ENCODE measurements around the gene TEAD1. TPM values are rescaled to one million over a fixed set of nuclear protein-coding genes. Genes with fewer than 3 reads are reported as not detected.
A peak's percentile ranks its signal among the peaks of the same experiment; 100 is the strongest.

Gene TEAD1
- total RNA-seq, 4 donors from 2014 or later, result 46.1 to 175 (median 126) TPM

DNA sequence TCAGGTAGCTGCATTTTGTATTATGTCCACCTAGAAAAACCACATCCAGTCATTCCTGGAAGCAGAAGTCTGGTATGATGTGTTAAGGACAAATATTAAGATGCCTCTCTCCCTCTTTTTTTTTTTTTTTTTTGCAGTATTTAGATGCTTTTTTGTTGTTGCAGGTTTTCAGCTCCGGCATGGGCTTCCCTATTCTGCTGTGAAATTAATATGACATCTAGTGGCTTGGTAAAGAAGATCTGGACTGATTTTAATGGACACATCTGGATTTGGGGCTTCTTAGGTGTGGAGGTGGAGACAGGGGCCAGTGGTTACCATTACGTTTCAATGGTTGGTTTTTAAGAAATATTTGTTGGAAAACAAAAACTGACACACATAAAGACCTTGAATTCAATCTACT lies 287.4 kb downstream of the TEAD1 start:
- in situ Hi-C loops (cut with MboI; ENCODE audit: low sequenced_read_pairs in 4 of 4) (loop anchor here (25.0 kb wide), 2 partner anchors 226 to 376 kb away; no protein-coding TSS in a partner anchor), intact Hi-C loops (cut with DNase I; ENCODE audit: low total_unique reads) (loop anchor here (10.0 kb wide), 1 partner anchor 383 kb away; no protein-coding TSS in a partner anchor)
- H3K4me1 ChIP-seq, result no peaks in the 10 kb centered on the region
- H3K4me3 ChIP-seq, result no peak overlapping the region
- TF ChIP-seq CTCF (IDR thresholded peaks at IDR 0.05 in 4 of 5, conservative IDR thresholded peaks at IDR 0.05 in 1 of 5), result no peak
- TF ChIP-seq POLR2A (IDR thresholded peaks at IDR 0.05), result no peak
- H3K9me3 ChIP-seq, result no peaks in the 10 kb centered on the region
- H3K27me3 ChIP-seq, result no peaks in the 10 kb centered on the region
- H3K27ac ChIP-seq, result no peak overlapping the region
- no peak for DNase-seq
- no peak for ATAC-seq
- H3K36me3 ChIP-seq, result no peaks in the 10 kb centered on the region

DNA sequence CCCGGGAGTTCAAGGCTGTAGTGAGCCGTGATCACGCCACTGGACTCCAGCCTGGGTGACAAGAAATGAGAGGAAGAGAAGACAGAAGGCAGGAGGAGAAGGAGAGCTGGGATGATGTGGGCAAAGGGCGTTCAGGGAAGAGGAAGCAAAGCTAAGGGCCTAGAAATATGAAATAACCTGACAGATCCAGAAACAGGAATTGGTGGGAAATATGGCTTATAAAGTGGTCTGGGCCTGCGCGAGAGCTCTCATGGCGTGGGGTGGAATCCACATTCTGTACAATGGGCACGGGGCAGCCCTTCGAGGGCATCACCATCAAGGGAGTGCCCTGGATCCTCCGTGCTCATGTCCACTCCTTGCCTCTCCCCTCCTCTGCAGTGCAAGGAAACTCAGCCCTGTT lies 288.1 kb downstream of the TEAD1 start:
- intact Hi-C loops (cut with DNase I; ENCODE audit: low total_unique reads), result loop anchor here (10.0 kb wide), 1 partner anchor 382 kb away; no protein-coding TSS in a partner anchor
- no peak for ATAC-seq
- in situ Hi-C loops (cut with MboI; ENCODE audit: low sequenced_read_pairs in 4 of 4), result loop anchor here (25.0 kb wide), 2 partner anchors 225 to 375 kb away; no protein-coding TSS in a partner anchor

DNA sequence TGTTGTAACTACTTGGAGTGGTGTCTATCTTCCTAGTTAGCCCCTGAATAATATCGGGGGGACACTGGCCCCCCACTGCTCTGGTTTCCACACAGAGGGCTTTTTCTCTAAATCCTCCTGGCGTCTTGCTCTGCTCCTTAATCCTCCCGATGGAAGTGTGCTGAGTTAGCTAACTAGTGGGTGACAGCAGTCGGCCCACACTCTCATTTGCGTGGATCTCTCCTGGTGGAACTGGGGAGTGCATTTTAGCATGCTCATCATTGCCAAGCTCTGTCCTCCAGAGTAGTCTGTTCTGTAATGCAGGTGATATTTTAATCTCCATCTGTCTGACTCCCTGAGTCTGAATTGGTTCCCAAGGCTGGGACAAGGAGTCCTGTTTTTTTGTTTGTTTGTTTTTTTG lies 288.8 kb downstream of the TEAD1 start:
- no peaks in the 10 kb centered on the region for H3K27me3 ChIP-seq
- H3K9me3 ChIP-seq, result no peaks in the 10 kb centered on the region
- TF ChIP-seq CTCF (IDR thresholded peaks at IDR 0.05 in 4 of 5, conservative IDR thresholded peaks at IDR 0.05 in 1 of 5) (no peak), POLR2A (IDR thresholded peaks at IDR 0.05) (no peak)
- H3K4me3 ChIP-seq, result no peak overlapping the region
- no peak for DNase-seq
- no peaks in the 10 kb centered on the region for H3K4me1 ChIP-seq
- no peaks in the 10 kb centered on the region for H3K36me3 ChIP-seq
- H3K27ac ChIP-seq, result no peak overlapping the region
- no peak for ATAC-seq
- intact Hi-C loops (cut with DNase I; ENCODE audit: low total_unique reads) (loop anchor here (10.0 kb wide), 1 partner anchor 382 kb away; no protein-coding TSS in a partner anchor), in situ Hi-C loops (cut with MboI; ENCODE audit: low sequenced_read_pairs in 4 of 4) (loop anchor here (25.0 kb wide), 2 partner anchors 224 to 374 kb away; no protein-coding TSS in a partner anchor)

More for the DNA sequence above, 288.1 kb downstream of the TEAD1 start:
- Histone ChIP-seq H3K27ac (no peak overlapping the region), H3K9me3 (no peaks in the 10 kb centered on the region), H3K4me3 (no peak overlapping the region), H3K4me1 (no peaks in the 10 kb centered on the region), H3K27me3 (no peaks in the 10 kb centered on the region), H3K36me3 (no peaks in the 10 kb centered on the region)
- TF ChIP-seq CTCF (IDR thresholded peaks at IDR 0.05 in 4 of 5, conservative IDR thresholded peaks at IDR 0.05 in 1 of 5), result no peak
- no peak for TF ChIP-seq POLR2A (IDR thresholded peaks at IDR 0.05)
- DNase-seq, result no peak

DNA sequence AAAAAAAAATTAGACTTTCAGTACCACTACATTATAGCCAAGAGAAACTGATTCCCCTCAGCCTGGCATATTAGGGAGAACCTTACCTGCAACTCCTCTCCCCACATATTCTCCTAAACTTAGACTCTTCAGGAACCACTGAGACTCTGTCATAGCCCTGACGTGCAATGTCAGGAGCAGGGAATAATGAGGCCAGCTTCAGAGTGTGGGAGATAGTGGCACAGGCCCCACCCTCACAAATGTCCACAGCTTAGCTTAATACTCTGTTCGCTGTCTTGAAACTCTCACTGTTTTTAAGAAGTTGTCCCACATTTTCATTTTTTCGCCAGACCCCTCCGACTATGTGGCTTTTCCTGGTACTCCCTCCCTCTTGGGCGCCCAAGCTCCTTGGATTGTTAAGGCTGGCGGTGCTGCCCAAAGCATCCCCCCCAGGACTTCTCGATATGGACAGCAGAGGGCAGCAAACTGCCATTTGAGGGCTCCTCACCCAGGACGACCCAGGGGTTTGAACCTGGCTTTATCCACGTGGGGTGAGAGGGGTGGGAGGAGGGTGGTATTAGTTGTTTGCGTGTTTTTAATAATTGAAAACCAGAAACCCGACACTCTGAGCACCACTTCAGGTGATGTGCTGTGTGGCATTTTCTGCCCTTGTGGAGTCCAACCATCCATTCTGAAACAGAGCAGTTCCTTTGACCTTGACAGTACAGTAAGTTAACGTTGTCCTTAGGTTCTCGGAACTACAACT lies 289.7 kb downstream of the TEAD1 start:
- H3K9me3 ChIP-seq, result no peaks in the 10 kb centered on the region
- intact Hi-C loops (cut with DNase I; ENCODE audit: low total_unique reads) (loop anchor here (10.0 kb wide), 1 partner anchor 381 kb away; no protein-coding TSS in a partner anchor), in situ Hi-C loops (cut with MboI; ENCODE audit: low sequenced_read_pairs in 4 of 4) (loop anchor here (25.0 kb wide), 2 partner anchors 223 to 373 kb away; no protein-coding TSS in a partner anchor)
- ATAC-seq (peak; percentile 58 to 82), DNase-seq (peak; percentile 23 to 28)
- H3K4me3 ChIP-seq, result no peak overlapping the region
- no peak overlapping the region for H3K27ac ChIP-seq
- no peaks in the 10 kb centered on the region for H3K36me3 ChIP-seq
- TF ChIP-seq CTCF (IDR thresholded peaks at IDR 0.05 in 4 of 5, conservative IDR thresholded peaks at IDR 0.05 in 1 of 5) (peak; percentile 47 to 89 (median 73)), POLR2A (IDR thresholded peaks at IDR 0.05) (no peak)
- H3K4me1 ChIP-seq, result no peaks in the 10 kb centered on the region
- no peaks in the 10 kb centered on the region for H3K27me3 ChIP-seq

Data from gastrocnemius medialis (tissue), 4 donors.